H1 (cell line): ENCODE data around the gene CYP2W1. TPM values are rescaled to one million over a fixed set of nuclear protein-coding genes. Genes with fewer than 3 reads are reported as not detected.
"Not testable (repeated sequence)": the region's sequence is repeated elsewhere in the genome, so short reads cannot be mapped to it uniquely, and the experiment has no call there.

Source experiments
- CTCF ChIA-PET: fragments of 300-600 bp; sonication (Branson Sonifier 250); formaldehyde crosslinking; loops from one replicate; lab custom pipeline; 2021; ENCODE audit not compliant: partially characterized antibody; lab: Charles Lee
- POLR2A ChIA-PET: fragments of 300-600 bp; sonication (Branson Sonifier 250); formaldehyde crosslinking; loops from one replicate; lab custom pipeline; 2021; ENCODE audit warnings: inconsistent platforms; ENCODE audit not compliant: partially characterized antibody; lab: Charles Lee
- DNase-seq, 2 experiments: peaks; one replicate each; pipeline versions ENCODE4 v3.0.0 to v3.0.0-alpha.2; 2010 to 2022; ENCODE audit warnings: low spot score in 2 of 2, low read depth in 1 of 2, mixed read lengths in 1 of 2
- FAIRE-seq: peaks from 2 replicates; lab custom pipeline; 2011; peaks lifted over from hg19 to GRCh38; lab: Jason Lieb, UNC
- H2AFZ ChIP-seq: 2 replicates; pipeline ENCODE4 v1.8.1; 2012; ENCODE audit warnings: low read length, inconsistent platforms
- H2AK5ac ChIP-seq: 2 replicates; pipeline ENCODE4 v1.6.1; 2013; ENCODE audit warnings: low read depth, low read length
- H2BK120ac ChIP-seq: replicated peaks from 2 replicates; pipeline ENCODE3; 2013; ENCODE audit warnings: low read depth, low read length, inconsistent platforms
- H2BK12ac ChIP-seq: 2 replicates; pipeline ENCODE4 v1.6.1; 2013; ENCODE audit warnings: low read depth, low read length
- H2BK15ac ChIP-seq: 2 replicates; pipeline ENCODE4 v1.6.1; 2013; ENCODE audit warnings: low read length
- H2BK20ac ChIP-seq: 2 replicates; pipeline ENCODE4 v1.6.1; 2013; ENCODE audit warnings: low read length
- H2BK5ac ChIP-seq: 2 replicates; pipeline ENCODE4 v1.6.1; 2013; ENCODE audit warnings: low read depth, low read length
- H3K14ac ChIP-seq: 2 replicates; pipeline ENCODE4 v1.6.1; 2013; ENCODE audit warnings: inconsistent platforms; ENCODE audit not compliant: insufficient read length
- H3K18ac ChIP-seq: 2 replicates; pipeline ENCODE4 v1.6.1; 2013; ENCODE audit warnings: low read length; ENCODE audit errors: extremely low read depth
- H3K23ac ChIP-seq: 2 replicates; pipeline ENCODE4 v1.6.1; 2013; ENCODE audit warnings: inconsistent platforms; ENCODE audit not compliant: insufficient read length
- H3K23me2 ChIP-seq: 2 replicates; pipeline ENCODE4 v1.6.1; 2013; ENCODE audit warnings: low read depth, low read length
- H3K27ac ChIP-seq: 2 replicates; pipeline ENCODE4 v1.6.1; 2011; ENCODE audit warnings: low read depth, low read length, inconsistent platforms
- H3K27me3 ChIP-seq, 4 experiments: replicated peaks in 1 of 4; 1 replicate in 1 of 4; 2 replicates in 3 of 4; pipeline versions ENCODE4 v1.6.1 to v1.8.1; 2011 to 2013; ENCODE audit warnings: low read length in 3 of 4, mild to moderate bottlenecking in 3 of 4, inconsistent platforms in 2 of 4, mixed read lengths in 2 of 4, moderate library complexity in 1 of 4; ENCODE audit not compliant: control insufficient read depth in 3 of 4, insufficient read depth in 3 of 4; ENCODE audit errors: extremely low read depth in 1 of 4
- H3K36me3 ChIP-seq, 4 experiments: 2 replicates each; pipeline versions ENCODE4 v1.6.1 to v1.8.1; 2011 to 2013; ENCODE audit warnings: mild to moderate bottlenecking in 4 of 4, low read length in 3 of 4, moderate library complexity in 2 of 4, control low read depth in 1 of 4, inconsistent platforms in 1 of 4; ENCODE audit not compliant: insufficient read depth in 4 of 4, control insufficient read depth in 2 of 4
- H3K4ac ChIP-seq: replicated peaks from 2 replicates; pipeline ENCODE3; 2013; ENCODE audit warnings: low read length, low read depth, mixed read lengths, inconsistent platforms; ENCODE audit not compliant: insufficient read length
- H3K4me1 ChIP-seq, 4 experiments: replicated peaks in 1 of 4; 1 replicate in 1 of 4; 2 replicates in 3 of 4; pipeline versions ENCODE4 v1.6.1 to v1.8.1; 2011 to 2013; ENCODE audit warnings: low read length in 3 of 4, inconsistent platforms in 2 of 4, mixed read lengths in 1 of 4; ENCODE audit not compliant: insufficient read depth in 4 of 4, control insufficient read depth in 3 of 4
- H3K4me2 ChIP-seq, 2 experiments: 2 replicates each; pipeline versions ENCODE4 v1.6.1 to v1.8.1; 2011 to 2013; ENCODE audit warnings: low read depth in 2 of 2, low read length in 2 of 2, control low read depth in 1 of 2, inconsistent platforms in 1 of 2, mild to moderate bottlenecking in 1 of 2; ENCODE audit not compliant: insufficient read depth in 1 of 2
- H3K4me3 ChIP-seq, 4 experiments: fragments of 200-600, 300-600 bp in 1 of 4; sonication (generic), shearing (Covaris generic), sonication (Bioruptor Twin) in 1 of 4; 2 replicates each; pipeline versions ENCODE4 v1.5.1 to v1.8.1; 2011 to 2016; ENCODE audit warnings: low read length in 4 of 4, low read depth in 3 of 4, control low read depth in 2 of 4, inconsistent platforms in 2 of 4, mild to moderate bottlenecking in 2 of 4, mixed read lengths in 1 of 4, moderate library complexity in 1 of 4; ENCODE audit not compliant: insufficient read depth in 2 of 4; ENCODE audit errors: extremely low read depth in 1 of 4
- H3K56ac ChIP-seq: replicated peaks from 2 replicates; pipeline ENCODE3; 2013; ENCODE audit warnings: low read depth, mild to moderate bottlenecking, mixed read lengths, low read length, inconsistent platforms; ENCODE audit not compliant: insufficient read length
- H3K79me1 ChIP-seq: 2 replicates; pipeline ENCODE4 v1.6.1; 2013; ENCODE audit warnings: low read depth, low read length, control low read depth
- H3K79me2 ChIP-seq, 2 experiments: 2 replicates each; pipeline versions ENCODE4 v1.6.1 to v1.8.1; 2012 to 2013; ENCODE audit warnings: low read length in 2 of 2, mild to moderate bottlenecking in 2 of 2, inconsistent platforms in 1 of 2; ENCODE audit not compliant: insufficient read depth in 2 of 2, control insufficient read depth in 1 of 2
- H3K9ac ChIP-seq, 4 experiments: replicated peaks in 1 of 4; 1 replicate in 1 of 4; 2 replicates in 3 of 4; pipeline versions ENCODE4 v1.6.1 to v1.8.1; 2011 to 2013; ENCODE audit warnings: low read depth in 3 of 4, low read length in 3 of 4, control low read depth in 2 of 4, mild to moderate bottlenecking in 2 of 4, moderate library complexity in 2 of 4, inconsistent platforms in 1 of 4; ENCODE audit errors: extremely low read depth in 1 of 4
- H3K9me3 ChIP-seq, 2 experiments: 2 replicates each; pipeline versions ENCODE4 v1.6.1 to v1.8.1; 2012 to 2013; ENCODE audit warnings: mild to moderate bottlenecking in 2 of 2, moderate library complexity in 2 of 2, control low read depth in 1 of 2, inconsistent platforms in 1 of 2, low read depth in 1 of 2, low read length in 1 of 2, mixed read lengths in 1 of 2; ENCODE audit not compliant: insufficient read depth in 2 of 2
- H4K20me1 ChIP-seq, 2 experiments: replicated peaks in 1 of 2; 2 replicates each; pipeline versions ENCODE3 to v1.8.1; 2011 to 2013; ENCODE audit warnings: inconsistent platforms in 2 of 2, low read length in 2 of 2, mild to moderate bottlenecking in 1 of 2; ENCODE audit not compliant: insufficient read depth in 2 of 2, control insufficient read depth in 1 of 2
- H4K5ac ChIP-seq: 2 replicates; pipeline ENCODE4 v1.6.1; 2013; ENCODE audit warnings: low read length, low read depth, mixed read lengths, inconsistent platforms; ENCODE audit not compliant: insufficient read length
- H4K8ac ChIP-seq: 2 replicates; pipeline ENCODE4 v1.8.0; 2013; ENCODE audit warnings: mild to moderate bottlenecking, moderate library complexity, low read length, inconsistent platforms; ENCODE audit not compliant: insufficient read depth; ENCODE audit errors: extremely low read depth
- H4K91ac ChIP-seq: replicated peaks from 2 replicates; pipeline ENCODE3; 2013; ENCODE audit warnings: low read length, mixed read lengths, inconsistent platforms; ENCODE audit not compliant: insufficient read length
- ASH2L ChIP-seq: fragments of 200-600, 300-600 bp; sonication (generic); IDR thresholded peaks from one replicate; pipeline ENCODE4 v1.7.1; 2017; ENCODE audit warnings: low read length
- CHD2 ChIP-seq: IDR thresholded peaks from 2 replicates; pipeline ENCODE4 v1.6.1; 2012; ENCODE audit warnings: low read length, improper control_type of control experiment
- NRF1 ChIP-seq: IDR thresholded peaks from 2 replicates; pipeline ENCODE4 v1.6.1; 2011; ENCODE audit warnings: mild to moderate bottlenecking, low read depth, low read length, improper control_type of control experiment
- PHF8 ChIP-seq: fragments of 200-600 bp; sonication (generic); conservative IDR thresholded peaks from 2 replicates; pipeline ENCODE4 v1.7.1; 2012; ENCODE audit warnings: low read depth, mild to moderate bottlenecking, inconsistent platforms, low read length, moderate library complexity
- RBBP5 ChIP-seq: IDR thresholded peaks from 2 replicates; pipeline ENCODE4 v1.7.1; 2012; ENCODE audit warnings: low read depth, mild to moderate bottlenecking, inconsistent platforms, low read length, moderate library complexity, borderline replicate concordance
- ZNF274 ChIP-seq: IDR thresholded peaks from 2 replicates; pipeline ENCODE4 v1.7.0; 2012; ENCODE audit warnings: low read length, borderline replicate concordance; ENCODE audit errors: extremely low read depth
- WGBS, 2 experiments: shearing (Covaris generic) in 1 of 2; methylation state at CpG; one replicate each; pipeline versions ENCODE4 v1.1.6 to v1.1.7; 2013 to 2015; ENCODE audit warnings: low lambda C conversion rate in 2 of 2, mixed read lengths in 2 of 2, inconsistent platforms in 1 of 2, low coverage in 1 of 2, missing lambda C conversion rate in 1 of 2; ENCODE audit not compliant: insufficient replicate concordance in 2 of 2, insufficient coverage in 1 of 2, insufficient read length in 1 of 2; ENCODE audit errors: extremely low coverage in 1 of 2, missing lambda C conversion rate in 1 of 2; 5-methylcytosine and 5-hydroxymethylcytosine counted together
- polyA plus RNA-seq, 7 experiments: library from polyadenylated mRNA; depleted of rRNA in 3 of 7; stranded (reverse) in 5 of 7; unstranded in 2 of 7; fragments of >200 nt in 5 of 7; fragments of 200-250 nt in 2 of 7; gene quantifications; 1 replicate in 5 of 7; 2 replicates in 1 of 7; 4 replicates in 1 of 7; pipeline versions ENCODE4 v1.2.1 to v1.2.3, GENCODE V29; 2011 to 2013; ENCODE audit warnings: missing spikeins in 2 of 7, mixed read lengths in 2 of 7
- total RNA-seq: library from RNA; stranded (reverse); fragmentation: NEBNext Ultra II Directional; extraction: Animal tissue kit (Norgen Biotek cat#: 25700); gene quantifications from 2 replicates; pipeline ENCODE4 v1.2.1, GENCODE V29; 2021

The CYP2W1 gene
- total and polyA plus RNA-seq, 2 of the 8 experiments (the other 6 are each of a cell fraction or from before 2014, with no cell fraction given), result not detected

DNA sequence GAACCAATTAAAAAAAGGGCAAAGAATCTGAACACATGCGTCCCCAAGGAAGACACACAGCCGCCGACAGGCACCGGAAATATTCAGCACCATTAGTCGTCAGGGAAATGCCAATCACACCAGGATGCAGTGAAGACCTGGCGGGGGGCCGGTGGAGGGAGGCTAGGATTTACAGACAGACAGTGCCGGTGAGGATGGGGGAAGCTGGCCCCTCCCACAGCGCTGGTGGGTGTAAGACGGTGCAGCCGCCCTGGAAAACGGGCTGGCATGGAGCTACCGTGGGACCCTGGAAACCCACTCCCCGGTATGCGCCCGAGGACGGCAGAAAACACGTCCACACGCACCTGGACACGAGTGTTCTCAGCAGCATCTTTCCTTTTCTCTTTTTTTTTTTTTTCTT lies 23.7 kb upstream of the CYP2W1 start (continued):
- TF ChIP-seq PHF8 (no peak), ZNF274 (no peak), ASH2L (no peak), NRF1 (no peak), CHD2 (no peak), RBBP5 (no peak)

DNA sequence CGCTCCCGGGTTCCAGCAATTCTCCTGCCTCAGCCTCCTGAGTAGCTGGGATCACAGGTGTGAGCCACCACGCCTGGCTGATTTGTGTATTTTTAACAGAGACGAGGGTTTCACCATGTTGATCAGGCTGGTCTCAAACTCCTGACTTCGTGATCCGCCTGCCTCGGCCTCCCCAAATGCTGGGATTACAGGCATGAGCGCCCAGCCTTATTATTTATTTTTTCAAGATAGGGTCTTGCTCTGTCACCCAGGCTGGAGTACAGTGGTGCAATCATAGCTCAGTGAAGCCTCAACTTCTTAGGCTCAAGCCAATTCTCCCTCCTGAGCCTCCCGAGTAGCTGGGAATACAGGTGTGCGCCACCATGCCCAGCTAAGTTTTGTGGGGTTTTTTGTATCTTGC lies 23.2 kb upstream of the CYP2W1 start:
- ChIA-PET CTCF (interaction anchor here (0.8 to 1.5 kb wide), 3 partner anchors 8 to 83 kb away, joined by 3 to 7 read pairs (median 6); no protein-coding TSS in a partner anchor), POLR2A (interaction anchor here (1.8 kb wide), 1 partner anchor 14 kb away, joined by 4 read pairs; no protein-coding TSS in a partner anchor)
- H2BK12ac ChIP-seq, H3K9ac ChIP-seq, H3K4ac ChIP-seq, H3K18ac ChIP-seq, H4K8ac ChIP-seq, H2BK20ac ChIP-seq, H2AFZ ChIP-seq, H3K79me2 ChIP-seq, H3K36me3 ChIP-seq, FAIRE-seq, H3K27ac ChIP-seq, H4K20me1 ChIP-seq, H3K23me2 ChIP-seq, H3K56ac ChIP-seq, H3K4me3 ChIP-seq, H2AK5ac ChIP-seq, DNase-seq, H2BK120ac ChIP-seq, H2BK15ac ChIP-seq, H4K5ac ChIP-seq, H3K27me3 ChIP-seq, H3K79me1 ChIP-seq, H3K4me2 ChIP-seq, H4K91ac ChIP-seq, H3K9me3 ChIP-seq, H3K23ac ChIP-seq, H3K14ac ChIP-seq: not testable (repeated sequence)
- WGBS, 2 experiments, result 87% methylated on average over 10 of the region's 10 CpGs; no CpG with 5 or more reads in 1 of the 2 experiments
- Histone ChIP-seq H3K4me1 (peaks cover 0 to 16% (median 4%) of the 10 kb centered on the region in 4 experiments; a peak in 5 of 7 replicates), H2BK5ac (0 out of 2 replicates have a peak overlapping the region, but pooled peaks have one; percentile 40)
